Gastrocnemius medialis (tissue), 4 donors: ENCODE data around the gene PIAS2. TPM values are rescaled to one million over a fixed set of nuclear protein-coding genes. Genes with fewer than 3 reads are reported as not detected.

Experiments used
- ATAC-seq, 2 donors: fragments of 150-250 bp; one replicate each; pipeline ENCODE4 v1.9.1; 2016
- DNase-seq, 2 donors: peaks; one replicate each; pipeline ENCODE4 v3.0.0-alpha.2; 2019
- H3K27ac ChIP-seq, 4 donors: fragments of 200-600 bp; sonication (generic); 1 replicate in 1 of 4; 2 replicates in 3 of 4; pipeline ENCODE4 v1.5.1; 2016 to 2018; ENCODE audit warnings: mild to moderate bottlenecking in 2 of 4, moderate library complexity in 1 of 4
- H3K27me3 ChIP-seq, 3 donors: fragments of 200-600 bp; sonication (generic) in 2 of 3; 1 replicate in 1 of 3; 2 replicates in 2 of 3; pipeline versions ENCODE4 v1.5.1 to v1.6.0; 2016 to 2019; ENCODE audit warnings: mild to moderate bottlenecking in 1 of 3, moderate library complexity in 1 of 3
- H3K36me3 ChIP-seq, 2 donors: fragments of 200-600 bp; sonication (generic) in 1 of 2; one replicate each; pipeline ENCODE4 v1.5.1; 2017 to 2018
- H3K4me1 ChIP-seq, 2 donors: fragments of 200-600 bp; sonication (generic) in 1 of 2; one replicate each; pipeline ENCODE4 v1.5.1; 2016 to 2017; ENCODE audit warnings: mild to moderate bottlenecking in 2 of 2
- H3K4me3 ChIP-seq, 4 donors: fragments of 200-600 bp; sonication (generic) in 3 of 4; 1 replicate in 1 of 4; 2 replicates in 3 of 4; pipeline ENCODE4 v1.5.1; 2016 to 2019; ENCODE audit warnings: mild to moderate bottlenecking in 2 of 4
- H3K9me3 ChIP-seq, 3 donors: fragments of 200-600 bp; sonication (generic) in 2 of 3; 1 replicate in 1 of 3; 2 replicates in 2 of 3; pipeline ENCODE4 v1.5.1; 2016 to 2019
- CTCF ChIP-seq, 5 experiments: fragments of 450-650 bp in 3 of 5; fragments of 200-600 bp in 2 of 5; sonication (generic) in 2 of 5; IDR thresholded peaks in 4 of 5; conservative IDR thresholded peaks in 1 of 5; 1 replicate in 4 of 5; 2 replicates in 1 of 5; pipeline ENCODE4 v1.5.1; 2016 to 2019; ENCODE audit warnings: antibody characterized with exemption in 5 of 5, mild to moderate bottlenecking in 3 of 5, moderate library complexity in 3 of 5
- POLR2A ChIP-seq, 2 donors: fragments of 450-650 bp; IDR thresholded peaks; one replicate each; pipeline ENCODE4 v1.6.1; 2017; ENCODE audit warnings: antibody characterized with exemption in 2 of 2, mild to moderate bottlenecking in 2 of 2, moderate library complexity in 2 of 2
- in situ Hi-C, 4 donors: fragments of 200-750 bp; cut with MboI; loops; one replicate each; pipeline versions ENCODE4 v1.15.0 to v1.8.0; 2017; ENCODE audit warnings: low sequenced_read_pairs in 4 of 4
- intact Hi-C: fragments of 100-400 bp; cut with DNase I; formaldehyde crosslinking; loops from one replicate; pipeline ENCODE4 v1.15.1; 2023; ENCODE audit warnings: low total_unique reads
- total RNA-seq, 4 donors: library from RNA; depleted of rRNA; stranded (reverse); fragments of >200 nt; gene quantifications; one replicate each; pipeline versions ENCODE4 v1.1.0 to v1.2.3, GENCODE V29; 2016

The PIAS2 gene
- total RNA-seq, 4 donors from 2014 or later = 14.9 to 41.2 (median 25.1) TPM

- intact Hi-C loops (no loop called here), in situ Hi-C loops (no loop called here)
- Histone ChIP-seq H3K27me3 (no peaks in the 10 kb centered on the region), H3K4me3 (no peak overlapping the region), H3K4me1 (peaks cover 7 to 9% of the 10 kb centered on the region in 2 donors), H3K27ac (no peak overlapping the region), H3K9me3 (peaks cover 0 to 5% (median 0%) of the 10 kb centered on the region in 3 donors), H3K36me3 (peaks cover 0 to 21% of the 10 kb centered on the region in 2 donors)
- ATAC-seq = no peak
- no peak for TF ChIP-seq CTCF (IDR thresholded peaks at IDR 0.05 in 4 of 5, conservative IDR thresholded peaks at IDR 0.05 in 1 of 5)
- no peak for TF ChIP-seq POLR2A (IDR thresholded peaks at IDR 0.05)
- DNase-seq = no peak
These were observed 24.5 kb downstream of the PIAS2 start for GRCh38 chr18:46892842-46893241.

DNA sequence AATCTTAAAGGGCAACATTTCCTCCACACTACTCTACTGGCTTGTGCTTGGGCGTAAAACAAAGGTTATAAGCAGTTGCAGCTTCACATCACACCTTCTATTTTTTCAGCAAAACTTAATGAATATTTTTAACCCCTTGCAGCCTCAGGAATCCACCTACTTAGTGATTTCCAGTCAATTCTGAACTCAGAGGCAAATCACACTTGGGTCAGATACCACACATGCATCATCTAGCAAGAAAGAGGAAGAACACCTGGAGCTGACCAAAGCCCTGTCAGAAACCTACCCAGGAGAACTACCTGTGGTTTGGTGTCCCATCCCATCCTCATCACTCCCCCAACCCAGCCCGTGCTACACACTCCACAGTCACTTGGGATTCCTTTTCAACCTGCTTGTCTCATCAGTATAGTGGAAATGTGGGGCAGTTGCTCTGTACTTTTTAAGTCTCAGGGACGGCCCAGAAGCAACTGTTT, 25.5 kb downstream of the PIAS2 start:
- H3K36me3 ChIP-seq = peaks cover 0 to 21% of the 10 kb centered on the region in 2 donors
- in situ Hi-C loops = no loop called here
- TF ChIP-seq CTCF (IDR thresholded peaks at IDR 0.05 in 4 of 5, conservative IDR thresholded peaks at IDR 0.05 in 1 of 5) = no peak
- TF ChIP-seq POLR2A (IDR thresholded peaks at IDR 0.05) = no peak
- peaks cover 0 to 6% (median 0%) of the 10 kb centered on the region in 3 donors for H3K9me3 ChIP-seq
- DNase-seq (no peak), ATAC-seq (no peak)
- intact Hi-C loops = no loop called here
- no peak overlapping the region for H3K4me3 ChIP-seq
- H3K4me1 ChIP-seq = peaks cover 7 to 9% of the 10 kb centered on the region in 2 donors
- no peaks in the 10 kb centered on the region for H3K27me3 ChIP-seq
- no peak overlapping the region for H3K27ac ChIP-seq

DNA sequence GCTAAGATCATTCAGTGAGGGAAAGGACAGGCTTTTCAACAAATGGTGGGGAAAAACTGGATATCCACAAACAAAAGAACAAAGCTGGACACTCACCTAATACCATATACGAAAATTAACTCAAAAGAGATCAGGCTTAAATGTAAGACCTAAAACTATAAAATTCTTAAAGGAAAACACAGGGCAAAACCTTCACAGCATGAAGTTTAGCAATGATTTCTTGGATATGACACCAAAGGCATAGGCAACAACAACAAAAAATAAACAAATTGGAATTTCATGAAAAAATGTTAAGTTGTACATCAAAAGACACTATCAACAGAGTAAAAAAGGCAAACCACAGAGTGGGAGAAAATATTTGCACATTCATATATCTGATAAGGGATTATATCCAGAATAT, 28.3 kb downstream of the PIAS2 start:
- Histone ChIP-seq H3K9me3 (peaks cover 0 to 6% (median 0%) of the 10 kb centered on the region in 3 donors), H3K27ac (no peak overlapping the region), H3K4me3 (no peak overlapping the region), H3K4me1 (peaks cover 7 to 9% of the 10 kb centered on the region in 2 donors), H3K27me3 (no peaks in the 10 kb centered on the region), H3K36me3 (peaks cover 0 to 17% of the 10 kb centered on the region in 2 donors)
- DNase-seq = no peak
- TF ChIP-seq POLR2A (IDR thresholded peaks at IDR 0.05) (no peak), CTCF (IDR thresholded peaks at IDR 0.05 in 4 of 5, conservative IDR thresholded peaks at IDR 0.05 in 1 of 5) (no peak)
- ATAC-seq = no peak
- intact Hi-C loops = no loop called here
- in situ Hi-C loops = no loop called here

DNA sequence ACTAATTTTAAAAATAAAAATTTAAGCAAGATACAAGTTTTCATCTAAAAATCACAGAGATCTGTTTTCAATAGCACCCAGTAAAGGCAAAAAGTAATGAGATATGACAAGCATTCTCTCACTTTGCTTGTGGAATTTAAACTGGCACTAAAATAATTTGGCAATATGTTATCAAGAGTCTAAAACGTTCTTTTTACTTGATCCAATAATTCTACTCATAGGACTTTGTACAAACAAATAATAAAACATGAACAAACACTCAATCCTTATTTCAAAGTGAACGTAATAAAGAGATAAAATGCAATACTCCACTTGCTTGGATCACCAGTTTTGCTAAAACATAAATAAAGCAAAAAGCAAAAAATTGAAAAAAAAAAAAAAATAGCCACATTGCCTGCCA, 30.4 kb downstream of the PIAS2 start:
- H3K27ac ChIP-seq = no peak overlapping the region
- intact Hi-C loops = no loop called here
- no peak for TF ChIP-seq POLR2A (IDR thresholded peaks at IDR 0.05)
- TF ChIP-seq CTCF (IDR thresholded peaks at IDR 0.05 in 4 of 5, conservative IDR thresholded peaks at IDR 0.05 in 1 of 5) = no peak
- no peak for DNase-seq
- H3K4me3 ChIP-seq = no peak overlapping the region
- H3K27me3 ChIP-seq = no peaks in the 10 kb centered on the region
- peaks cover 0 to 6% (median 0%) of the 10 kb centered on the region in 3 donors for H3K9me3 ChIP-seq
- ATAC-seq = no peak
- H3K36me3 ChIP-seq = peaks cover 0 to 16% of the 10 kb centered on the region in 2 donors
- in situ Hi-C loops = no loop called here
- H3K4me1 ChIP-seq = peaks cover 0 to 4% of the 10 kb centered on the region in 2 donors

- Histone ChIP-seq H3K9me3 (peaks cover 0 to 5% (median 0%) of the 10 kb centered on the region in 3 donors), H3K4me1 (no peaks in the 10 kb centered on the region), H3K27ac (no peak overlapping the region), H3K27me3 (no peaks in the 10 kb centered on the region), H3K36me3 (no peaks in the 10 kb centered on the region), H3K4me3 (no peak overlapping the region)
- DNase-seq (no peak), ATAC-seq (no peak)
- TF ChIP-seq POLR2A (IDR thresholded peaks at IDR 0.05) = no peak
- TF ChIP-seq CTCF (IDR thresholded peaks at IDR 0.05 in 4 of 5, conservative IDR thresholded peaks at IDR 0.05 in 1 of 5) = no peak
- in situ Hi-C loops (no loop called here), intact Hi-C loops (no loop called here)
These were observed 34.1 kb downstream of the PIAS2 start for GRCh38 chr18:46883180-46883579.
